Stimulated activated CD8-positive, alpha-beta memory T cell treated with anti-CD3 and anti-CD28 coated beads, Interleukin-12 subunit alpha, Interleukin-12 subunit beta, amount 100 ng/mL, for 24 hours (primary cell): ENCODE measurements around the gene FRAT1.
A peak's percentile ranks its signal among the peaks of the same experiment; 100 is the strongest.
"Not testable (repeated sequence)": the region's sequence is repeated elsewhere in the genome, so short reads cannot be mapped to it uniquely, and the experiment has no call there.

Source experiments
- DNase-seq: peaks from one replicate; pipeline ENCODE4 v3.0.0-alpha.2; 2020; ENCODE audit errors: extremely low read depth

Gene FRAT1, protein sequence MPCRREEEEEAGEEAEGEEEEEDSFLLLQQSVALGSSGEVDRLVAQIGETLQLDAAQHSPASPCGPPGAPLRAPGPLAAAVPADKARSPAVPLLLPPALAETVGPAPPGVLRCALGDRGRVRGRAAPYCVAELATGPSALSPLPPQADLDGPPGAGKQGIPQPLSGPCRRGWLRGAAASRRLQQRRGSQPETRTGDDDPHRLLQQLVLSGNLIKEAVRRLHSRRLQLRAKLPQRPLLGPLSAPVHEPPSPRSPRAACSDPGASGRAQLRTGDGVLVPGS

DNA sequence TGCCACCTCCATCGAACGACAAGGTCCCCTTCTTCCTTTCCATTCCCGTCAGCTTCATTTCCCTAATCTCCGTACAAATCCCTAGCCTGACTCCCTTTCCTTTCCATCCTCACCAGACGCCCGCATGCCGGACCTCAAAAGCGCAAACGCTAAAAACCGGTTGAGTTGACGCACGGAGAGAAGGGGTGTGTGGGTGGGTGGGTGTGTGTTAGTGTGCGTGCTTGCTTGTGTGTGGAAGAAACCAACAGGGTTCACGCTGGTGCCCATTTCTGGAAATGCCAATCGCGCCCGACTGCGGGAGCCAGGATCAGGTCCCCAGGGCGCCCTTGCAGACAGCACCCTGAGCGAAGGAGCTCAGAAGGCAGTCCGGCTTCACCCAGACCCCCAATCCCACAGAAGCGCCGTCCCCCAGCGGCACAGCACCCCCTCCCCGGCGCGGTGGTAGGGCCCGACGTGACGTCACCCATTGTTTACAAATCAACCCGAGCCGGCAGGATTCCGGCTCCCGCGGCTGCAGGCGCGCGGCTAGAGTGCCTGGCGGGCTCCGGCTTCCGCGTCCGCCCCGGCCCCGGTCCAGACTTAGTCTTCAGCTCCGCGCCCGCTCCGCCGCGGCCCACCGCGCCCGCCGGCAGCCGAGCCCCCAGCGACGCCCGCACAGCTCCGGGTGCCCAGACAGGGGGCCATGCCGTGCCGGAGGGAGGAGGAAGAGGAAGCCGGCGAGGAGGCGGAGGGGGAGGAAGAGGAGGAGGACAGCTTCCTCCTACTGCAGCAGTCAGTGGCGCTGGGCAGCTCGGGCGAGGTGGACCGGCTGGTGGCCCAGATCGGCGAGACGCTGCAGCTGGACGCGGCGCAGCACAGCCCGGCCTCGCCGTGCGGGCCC lies at the start of gene FRAT1:
Gene FRAT1 (plus strand): TSS at position 500 of the 880 bp plus-strand sequence. CDS start 183 bp downstream, at position 683.
- DNase-seq = peak; percentile 62

DNA sequence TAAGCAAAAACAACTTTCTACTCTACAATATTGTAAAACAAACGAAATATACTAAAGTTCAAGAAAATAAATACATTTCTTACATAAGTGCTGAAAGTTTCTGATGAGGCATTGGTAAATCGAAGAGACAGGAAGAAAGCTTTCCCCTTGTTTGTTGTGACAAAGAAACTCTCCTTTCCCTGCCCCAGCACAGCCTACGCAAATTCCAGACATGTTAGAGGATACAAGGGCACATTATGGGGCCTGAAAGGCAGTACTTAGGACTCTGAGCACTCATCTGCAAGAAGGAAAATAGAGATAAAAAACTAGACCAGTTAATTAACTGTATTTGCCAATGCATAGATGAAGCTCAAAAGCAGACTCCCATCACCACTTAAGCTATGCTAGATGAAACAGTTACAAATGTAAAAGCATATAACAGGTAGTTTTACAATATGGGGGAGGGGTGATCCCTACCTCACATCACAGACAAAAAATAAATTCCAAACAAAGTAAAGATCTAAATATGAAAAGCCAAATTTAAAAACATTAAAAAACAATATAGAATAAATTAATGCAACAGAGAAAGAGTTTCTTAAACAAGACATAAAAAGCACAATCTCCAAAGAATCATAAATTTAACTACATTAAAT lies 48.4 kb upstream of the FRAT1 start:
- DNase-seq = no peak

DNA sequence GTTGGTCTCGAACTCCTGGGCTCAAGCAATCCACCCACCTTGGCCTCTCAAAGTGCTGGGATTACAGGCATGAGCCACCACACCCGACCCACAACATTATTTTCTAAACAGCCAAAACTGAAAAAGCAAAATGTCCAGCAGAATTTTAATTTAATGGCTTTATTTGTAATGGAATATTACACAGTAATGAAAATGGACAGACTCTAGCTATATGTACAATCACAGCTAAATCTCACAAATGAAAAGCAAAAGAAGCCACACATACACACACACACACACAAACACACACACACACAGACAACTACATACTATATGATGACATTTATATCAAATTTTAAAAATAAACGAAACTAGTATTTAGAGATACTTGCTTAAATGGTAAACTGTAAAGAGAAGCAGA lies 45.4 kb upstream of the FRAT1 start:
- no peak for DNase-seq

DNA sequence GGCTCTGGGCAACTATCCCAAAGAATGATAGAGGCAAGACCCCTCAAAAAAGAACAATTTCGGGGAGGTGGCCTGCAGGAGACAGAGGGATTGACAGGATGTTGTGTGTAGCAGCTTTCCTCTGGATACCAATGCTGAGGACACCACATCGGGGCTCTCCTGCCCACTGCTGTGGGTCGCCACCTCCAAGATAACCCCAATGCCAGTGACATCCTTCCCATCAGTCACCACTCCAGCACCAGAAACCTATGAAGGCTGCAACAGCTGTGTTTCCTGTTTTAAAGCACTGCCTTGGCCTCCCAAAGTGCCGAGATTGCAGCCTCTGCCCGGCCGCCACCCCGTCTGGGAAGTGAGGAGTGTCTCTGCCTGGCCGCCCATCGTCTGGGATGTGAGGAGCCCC lies 44.2 kb upstream of the FRAT1 start:
- DNase-seq = no peak

GRCh38 chr10:97277551-97277950 lies 41.5 kb upstream of the FRAT1 start:
- DNase-seq = no peak

DNA sequence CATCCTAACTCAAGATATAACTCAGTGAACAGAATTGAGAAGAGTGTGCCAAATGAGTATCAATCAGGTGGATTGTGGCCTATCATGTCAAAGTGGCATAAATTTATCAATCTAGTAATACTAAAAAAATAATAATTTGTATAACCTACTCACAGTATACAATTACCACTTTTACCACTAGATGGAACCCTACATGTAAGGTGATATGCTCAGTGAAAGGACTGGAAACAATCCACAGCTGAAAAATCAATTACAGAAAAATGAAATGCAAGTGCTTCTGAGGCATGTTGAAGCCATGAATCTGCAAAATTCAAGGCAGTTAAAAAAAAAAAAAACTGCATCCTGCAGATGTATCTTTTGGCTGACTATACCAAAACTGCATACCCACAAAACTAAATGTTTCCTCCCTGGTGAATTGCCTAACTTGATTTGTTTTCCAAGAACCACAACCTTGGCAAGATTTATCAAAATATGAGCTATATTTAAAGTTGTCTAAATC lies 40.5 kb upstream of the FRAT1 start:
- DNase-seq = no peak

- DNase-seq = no peak
Measured at GRCh38 chr10:97279121-97279815, 39.8 kb upstream of the FRAT1 start.

DNA sequence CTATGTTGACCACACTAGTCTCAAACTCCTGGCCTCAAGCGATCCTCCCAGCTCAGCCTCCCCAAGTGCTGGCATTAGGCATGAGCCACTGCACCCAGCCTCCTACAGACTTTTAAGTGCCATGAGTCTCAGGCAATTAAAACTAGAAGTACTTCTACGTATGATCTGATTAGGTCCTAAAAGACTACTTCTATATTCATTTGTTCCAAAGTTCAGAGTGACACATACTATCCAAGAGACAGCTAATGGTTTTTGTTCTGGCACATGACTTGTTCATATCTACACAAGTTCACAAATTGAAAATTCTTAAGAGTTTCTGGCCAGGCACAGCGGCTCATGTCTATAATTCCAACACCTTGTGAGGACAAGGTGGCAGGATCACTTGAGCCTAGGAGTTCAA lies 38.3 kb upstream of the FRAT1 start:
- no peak for DNase-seq

DNA sequence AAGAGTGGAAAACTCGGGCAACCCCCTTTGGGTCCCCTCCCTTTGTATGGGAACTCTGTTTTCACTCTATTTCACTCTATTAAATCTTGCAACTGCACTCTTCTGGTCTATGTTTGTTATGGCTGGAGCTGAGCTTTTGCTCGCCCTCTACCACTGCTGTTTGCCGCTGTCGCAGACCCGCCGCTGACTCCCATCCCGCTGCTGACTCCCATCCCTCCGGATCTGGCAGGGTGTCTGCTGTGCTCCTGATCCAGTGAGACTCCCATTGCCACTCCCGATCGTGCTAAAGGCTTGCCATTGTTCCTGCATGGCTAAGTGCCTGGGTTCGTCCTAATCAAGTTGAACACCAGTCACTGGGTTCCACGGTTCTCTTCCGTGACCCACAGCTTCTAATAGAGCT lies 29.0 kb upstream of the FRAT1 start:
- DNase-seq = not testable (repeated sequence)

DNA sequence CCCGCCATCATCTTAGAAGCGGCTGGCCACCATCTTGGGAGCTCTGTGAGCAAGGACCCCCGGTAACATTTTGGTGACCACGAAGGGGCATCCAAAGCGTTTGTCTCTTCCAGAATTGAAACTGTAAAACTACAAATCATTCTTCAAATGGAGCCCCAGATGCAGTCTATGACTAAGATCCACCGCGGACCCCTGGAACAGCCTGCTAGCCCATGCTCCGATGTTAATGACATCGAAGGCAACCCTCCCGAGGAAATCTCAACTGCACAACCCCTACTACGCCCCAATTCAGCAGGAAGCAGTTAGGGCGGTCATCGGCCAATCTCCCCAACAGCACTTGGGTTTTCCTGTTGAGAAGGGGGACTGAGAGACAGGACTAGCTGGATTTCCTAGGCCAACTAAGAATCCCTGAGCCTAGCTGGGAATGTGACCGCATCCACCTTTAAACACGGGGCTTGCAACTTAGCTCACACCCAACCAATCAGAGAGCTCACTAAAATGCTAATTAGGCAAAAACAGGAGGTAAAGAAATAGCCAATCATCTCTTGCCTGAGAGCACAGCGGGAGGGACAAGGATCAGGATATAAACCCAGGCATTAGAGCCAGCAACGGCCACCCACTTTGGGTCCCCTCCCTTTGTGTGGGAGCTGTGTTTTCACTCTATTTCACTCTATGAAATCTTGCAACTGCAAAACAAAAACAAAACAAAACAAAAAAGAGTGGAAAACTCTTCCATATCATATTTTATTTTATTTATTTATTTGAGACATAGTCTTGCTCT lies 28.3 kb upstream of the FRAT1 start:
- DNase-seq = not testable (repeated sequence)

GRCh38 chr10:97291357-97292096 lies 27.5 kb upstream of the FRAT1 start:
- no peak for DNase-seq

GRCh38 chr10:97292097-97292861 lies 26.8 kb upstream of the FRAT1 start, which contains the start of gene ARHGAP19:
ARHGAP19 (minus strand) TSS chr10:97292637; CDS start chr10:97292627, 10 bp downstream.
- DNase-seq = peak; percentile 89

DNA sequence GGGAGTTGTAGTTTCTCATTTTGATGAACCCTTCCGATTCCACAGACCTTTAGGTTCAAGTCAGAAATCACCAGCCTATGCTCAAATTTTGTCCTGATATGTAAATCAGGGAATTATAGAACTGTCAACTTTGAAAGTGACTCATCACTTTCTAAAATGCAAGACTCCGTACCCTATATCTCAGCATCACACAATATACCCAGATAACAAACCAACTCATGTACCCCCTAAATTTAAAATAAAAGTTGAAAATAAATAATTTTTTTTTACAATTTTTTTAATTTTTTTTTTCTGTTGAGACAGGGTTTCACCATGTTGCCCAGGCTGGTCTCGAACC lies 26.2 kb upstream of the FRAT1 start:
- no peak for DNase-seq

DNA sequence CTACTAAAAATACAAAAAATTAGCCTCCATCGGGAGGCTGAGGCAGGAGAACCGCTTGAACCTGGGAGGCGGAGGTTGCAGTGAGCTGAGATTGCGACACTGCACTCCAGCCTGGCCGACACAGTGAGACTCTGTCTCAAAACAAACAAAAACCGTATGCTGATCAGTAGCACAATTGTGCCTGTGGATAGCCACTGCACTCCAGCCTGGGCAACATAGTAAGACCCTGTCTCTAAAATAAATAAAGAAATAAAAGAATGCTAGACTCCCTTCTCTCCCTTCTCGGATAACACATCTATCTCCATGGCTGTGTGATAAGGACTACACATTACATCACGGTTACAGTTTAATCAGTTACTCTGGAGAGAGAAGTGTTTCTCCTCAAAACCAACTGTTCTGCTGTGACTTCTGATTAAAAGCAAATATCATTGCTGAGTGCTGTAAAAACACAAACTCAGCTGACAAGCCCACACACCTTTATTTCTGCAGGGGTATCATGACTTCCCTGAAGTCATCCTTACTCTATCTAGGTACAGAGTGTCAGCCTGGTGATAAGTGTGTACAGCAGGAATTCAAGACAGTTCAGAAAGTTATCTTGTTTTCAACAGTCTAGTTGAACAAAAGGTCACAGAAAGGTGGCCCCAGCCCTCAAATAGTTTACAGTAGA lies 21.4 kb upstream of the FRAT1 start:
- DNase-seq = no peak

DNA sequence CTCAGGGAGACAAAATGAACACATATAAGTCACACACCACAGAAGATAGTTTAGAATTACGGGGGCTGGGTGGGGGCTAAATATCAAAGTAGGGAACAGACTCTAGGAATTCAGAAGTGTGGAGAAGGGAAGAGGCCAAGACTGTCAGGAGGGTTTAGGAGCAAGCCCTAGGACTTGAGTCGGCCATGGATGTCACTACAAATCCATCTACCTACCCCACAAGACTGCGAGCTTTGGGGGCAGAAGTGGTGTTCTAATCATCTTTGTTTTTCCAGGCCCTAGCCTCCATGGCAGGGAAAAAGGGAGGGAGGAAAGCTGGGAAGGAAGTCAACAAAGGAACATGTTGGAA lies 20.9 kb upstream of the FRAT1 start:
- DNase-seq = no peak

DNA sequence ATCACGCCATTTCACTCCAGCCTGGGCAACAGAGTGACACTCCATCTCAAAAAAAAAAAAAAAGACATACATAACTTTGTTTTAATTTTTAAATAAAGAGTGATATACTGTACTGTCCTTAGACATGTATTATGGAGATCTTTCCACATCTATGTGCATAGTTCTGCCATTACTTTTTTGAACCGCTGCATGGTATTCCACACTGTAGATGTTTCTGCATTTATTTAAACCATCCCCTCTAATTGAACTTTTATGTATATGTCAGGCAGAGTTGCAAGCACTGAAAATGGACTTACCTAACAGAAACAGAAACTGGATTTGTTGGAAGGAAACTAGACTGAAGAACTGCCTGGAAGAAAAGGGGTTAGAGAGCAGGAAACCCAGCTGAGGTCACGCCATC lies 18.1 kb upstream of the FRAT1 start:
- no peak for DNase-seq

DNA sequence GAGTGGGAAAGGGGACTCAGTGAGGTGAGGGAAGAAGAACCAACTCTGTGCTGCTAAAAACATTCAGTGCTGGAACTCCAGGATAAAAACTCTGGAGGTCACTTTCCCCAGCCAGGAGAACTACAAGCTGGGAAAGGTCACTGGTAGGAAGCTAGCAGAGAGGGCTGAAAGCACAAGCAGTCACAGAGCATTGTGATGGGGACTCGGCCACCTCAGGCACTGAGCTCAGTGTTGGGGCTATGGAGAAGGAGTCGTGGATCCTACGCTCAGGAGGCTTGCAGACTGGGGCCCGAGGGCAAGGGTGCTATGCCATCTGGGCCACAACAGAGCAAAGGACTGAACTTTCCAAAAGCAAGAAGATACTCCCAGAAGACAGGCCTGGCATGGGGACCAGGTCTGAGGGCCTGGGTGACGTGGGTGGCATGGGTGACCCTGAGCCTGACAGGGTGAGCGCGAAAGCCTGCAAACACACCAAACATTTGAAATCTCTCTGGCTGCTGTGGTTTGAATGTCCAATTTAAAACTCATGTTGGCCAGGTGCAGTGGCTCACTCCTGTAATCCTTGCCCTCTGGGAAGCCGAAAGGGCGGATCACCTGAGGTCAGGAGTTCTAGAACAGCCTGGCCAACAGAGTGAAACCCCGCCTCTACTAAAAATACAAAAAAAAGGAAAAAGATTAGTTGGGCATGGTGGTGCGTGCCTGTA lies 16.8 kb upstream of the FRAT1 start:
- no peak for DNase-seq

- DNase-seq = no peak
Measured at GRCh38 chr10:97307441-97307840, 11.6 kb upstream of the FRAT1 start.
